NOMO-1 treated with dmso at 0.1 percent for 144 hours (cell line): ENCODE results near the gene DDO.
"Not testable (repeated sequence)": the region's sequence is repeated elsewhere in the genome, so short reads cannot be mapped to it uniquely, and the experiment has no call there.

Experiments used
- DNase-seq: peaks from one replicate; lab custom pipeline; 2025; ENCODE audit not compliant: unreplicated experiment; lab: John Stamatoyannopoulos, UW

The DDO gene

DNA sequence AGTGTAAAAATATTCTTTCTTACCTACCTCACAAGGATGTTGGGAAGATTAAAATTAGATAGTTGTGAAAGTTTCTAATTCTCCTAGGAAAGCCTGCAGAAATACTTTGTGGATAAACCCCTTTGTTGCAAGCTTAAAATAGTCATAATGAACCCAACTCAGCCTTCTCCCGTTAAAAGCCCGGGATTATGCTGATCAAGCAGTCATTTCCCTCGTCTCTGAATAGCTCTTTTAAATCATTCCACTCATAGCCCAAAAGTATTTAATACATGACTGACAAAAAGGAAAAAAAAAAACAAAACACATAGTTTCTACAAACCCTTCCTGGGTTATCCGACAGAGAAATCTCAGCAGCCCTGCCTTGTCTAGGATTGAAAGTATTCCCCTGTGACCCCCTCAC is 46.3 kb downstream of the DDO start:
- DNase-seq: no peak

DNA sequence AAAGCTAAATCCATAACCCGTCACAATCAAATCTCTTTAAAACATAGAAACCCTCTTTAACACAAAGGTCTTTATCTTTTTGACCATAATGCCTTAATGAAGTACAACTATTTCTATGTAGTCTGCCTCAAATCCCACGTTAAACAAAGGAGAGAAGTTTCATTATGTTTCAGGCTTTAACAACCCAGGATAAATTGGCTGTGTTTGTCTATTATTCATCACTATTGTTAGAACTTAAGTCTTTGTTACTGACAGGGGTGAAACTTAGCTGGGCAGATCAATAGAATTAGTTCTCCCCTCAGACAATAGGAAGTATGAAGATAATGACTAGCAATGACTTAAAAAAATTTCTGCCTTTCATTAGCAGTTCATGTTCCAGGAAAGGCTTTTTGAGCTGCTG is 47.1 kb downstream of the DDO start:
- no peak for DNase-seq

DNA sequence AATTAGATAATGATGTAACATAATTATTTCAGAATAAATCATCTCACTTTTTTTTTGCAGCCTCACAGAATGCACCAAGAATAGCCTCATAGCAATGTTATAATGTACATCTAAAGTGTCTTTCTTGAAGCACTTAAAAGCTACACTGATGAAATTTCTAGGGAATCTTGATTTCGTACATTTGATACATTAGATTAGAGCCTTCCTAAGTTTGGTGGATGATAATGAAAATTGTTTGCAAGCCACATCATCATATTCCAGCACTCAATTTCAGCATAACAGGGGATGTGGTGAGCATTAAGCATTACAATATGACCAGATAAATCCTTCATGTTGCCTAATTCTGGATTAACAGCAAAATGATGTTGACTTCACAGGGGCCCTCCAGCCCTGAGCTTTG is 47.5 kb downstream of the DDO start:
- DNase-seq: no peak

DNA sequence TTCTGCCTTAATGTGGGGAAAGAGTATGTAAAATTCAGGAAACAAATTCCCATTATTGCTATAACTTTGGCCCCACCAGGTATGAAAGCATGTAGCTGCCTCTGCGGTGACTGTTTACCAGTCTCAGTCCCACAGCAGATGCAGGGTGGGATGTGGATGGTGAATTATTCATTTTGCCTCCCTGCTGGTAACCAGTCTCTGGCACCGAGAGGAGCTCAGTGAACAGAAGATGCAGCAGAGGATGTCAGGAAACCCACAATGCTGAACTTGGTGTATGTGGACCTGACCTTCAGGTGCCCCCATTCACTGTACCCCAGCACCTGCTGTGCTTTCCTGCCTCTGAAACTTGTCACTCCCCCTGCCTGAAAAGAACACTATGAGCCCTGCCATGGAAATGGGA is 48.4 kb downstream of the DDO start:
- no peak for DNase-seq

GRCh38 chr6:110366256-110366655 is 49.1 kb downstream of the DDO start:
- DNase-seq: no peak

- DNase-seq: no peak
Measured at GRCh38 chr6:110364364-110365105, 50.8 kb downstream of the DDO start.

DNA sequence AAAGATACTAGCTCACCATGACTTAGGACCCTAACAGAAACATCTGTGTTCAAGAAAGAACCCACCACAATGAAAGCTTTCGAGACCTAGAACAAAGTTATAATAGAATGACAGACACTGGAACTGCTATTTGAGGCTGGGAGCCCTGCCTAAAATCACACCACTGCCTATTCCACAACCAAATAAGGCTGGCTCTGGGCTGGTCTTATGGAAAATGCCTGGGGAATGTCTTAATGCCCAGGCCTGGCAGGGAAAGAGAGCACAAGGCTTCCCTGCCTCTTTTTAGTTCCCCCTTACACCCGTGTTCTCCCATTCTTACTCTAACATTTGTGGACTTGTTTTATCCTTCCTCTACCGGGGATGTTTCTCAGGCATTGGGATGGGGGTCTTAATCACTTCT is 51.6 kb downstream of the DDO start:
- DNase-seq: no peak

GRCh38 chr6:110360676-110361075 is 54.7 kb downstream of the DDO start:
- DNase-seq: no peak

- no peak for DNase-seq
Measured at GRCh38 chr6:110359556-110359955, 55.8 kb downstream of the DDO start.

- no peak for DNase-seq
Measured at GRCh38 chr6:110358553-110359160, 56.7 kb downstream of the DDO start.

GRCh38 chr6:110357664-110358552 is 57.5 kb downstream of the DDO start, which contains the start of gene METTL24:
METTL24 (minus strand) TSS chr6:110358349; CDS start chr6:110358272, 77 bp downstream.
- no peak for DNase-seq

- no peak for DNase-seq
Measured at GRCh38 chr6:110357298-110357663, 58.1 kb downstream of the DDO start.

DNA sequence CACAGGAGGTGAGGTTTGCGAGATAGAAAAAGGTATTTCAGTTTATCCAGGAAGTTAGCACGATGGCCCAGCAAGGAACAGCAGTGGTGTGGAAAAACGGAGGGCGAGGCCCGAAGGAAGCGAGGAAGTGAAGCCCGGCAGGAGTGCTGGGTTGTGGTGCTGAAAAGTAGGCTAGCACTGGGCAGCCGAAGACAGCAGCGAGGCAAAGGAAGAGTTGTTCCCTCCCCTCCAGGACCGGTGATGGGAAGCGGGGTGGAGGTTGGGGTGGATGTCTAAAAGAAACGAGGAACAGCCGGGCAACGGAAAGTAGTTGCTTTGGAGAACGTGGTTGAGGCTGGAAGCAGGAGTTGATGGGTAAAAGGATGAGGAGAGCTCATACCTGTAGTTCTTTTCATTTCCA is 58.6 kb downstream of the DDO start:
- DNase-seq: no peak

DNA sequence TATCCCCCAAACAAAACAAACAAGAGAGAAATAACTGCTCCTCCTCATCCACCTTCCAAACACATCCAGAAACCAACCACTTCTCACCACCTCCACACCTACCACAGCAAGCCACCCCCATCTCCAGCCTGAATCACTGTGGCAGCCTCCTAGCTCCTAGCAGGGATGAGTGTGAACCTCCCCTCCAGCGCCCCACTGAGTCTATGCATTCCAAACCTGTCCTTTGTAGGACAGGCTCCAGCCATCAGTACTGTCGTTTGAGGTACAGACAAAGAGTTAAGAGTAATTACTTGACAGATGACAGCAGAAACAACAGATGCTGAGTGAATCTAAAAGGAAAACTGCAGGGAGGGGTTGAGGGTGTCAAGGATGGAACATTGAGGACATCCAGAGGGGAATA is 59.6 kb downstream of the DDO start:
- no peak for DNase-seq

GRCh38 chr6:110355022-110355421 is 60.4 kb downstream of the DDO start:
- no peak for DNase-seq

- no peak for DNase-seq
Measured at GRCh38 chr6:110354153-110354552, 61.2 kb downstream of the DDO start.

GRCh38 chr6:110353457-110354001 is 61.8 kb downstream of the DDO start:
- DNase-seq: no peak

- DNase-seq: no peak
Measured at GRCh38 chr6:110352563-110353262, 62.7 kb downstream of the DDO start.

DNA sequence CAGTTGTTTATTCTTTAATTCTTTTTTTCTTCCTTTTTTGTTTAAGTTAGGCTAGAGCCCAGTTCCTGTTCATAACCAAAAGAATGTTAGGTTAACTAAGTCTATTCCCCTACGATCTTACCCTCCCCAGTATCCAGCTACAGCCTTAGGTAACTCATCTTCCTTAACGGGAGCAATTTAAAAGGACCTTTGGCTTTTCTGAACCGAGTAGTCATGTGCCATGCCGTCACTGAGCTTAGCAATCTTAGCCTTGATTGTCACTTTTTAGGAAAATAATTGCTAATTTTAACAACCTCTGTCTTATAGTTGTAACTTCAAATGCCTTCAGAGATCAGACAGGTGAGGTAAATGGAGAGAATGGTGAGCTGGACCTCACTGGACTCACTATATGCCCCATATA is 63.4 kb downstream of the DDO start:
- DNase-seq: no peak

DNA sequence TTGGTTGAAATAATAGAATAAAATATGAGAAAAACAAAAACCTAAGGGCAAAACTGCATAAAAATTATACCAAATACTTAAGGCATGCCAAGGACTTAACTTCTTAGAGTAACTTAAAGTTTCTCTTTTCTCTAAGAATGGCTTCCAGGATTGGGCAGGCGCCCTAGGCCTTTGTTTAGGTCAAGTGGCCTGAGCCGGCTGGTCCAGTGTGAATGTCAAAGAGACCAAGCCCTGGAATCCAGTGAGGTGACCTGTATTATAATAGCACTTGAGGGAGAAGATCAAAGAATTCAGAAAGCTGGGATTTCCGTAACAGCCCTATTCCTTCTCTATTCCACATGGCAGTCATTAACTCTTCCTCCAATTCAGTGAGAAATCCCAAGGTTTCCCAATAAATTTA is 63.8 kb downstream of the DDO start:
- DNase-seq: no peak

- not testable (repeated sequence) for DNase-seq
Measured at GRCh38 chr6:110350593-110350992, 64.8 kb downstream of the DDO start.
